Measurements from ENCODE around the gene EPB41L4A.

Gene EPB41L4A

DNA sequence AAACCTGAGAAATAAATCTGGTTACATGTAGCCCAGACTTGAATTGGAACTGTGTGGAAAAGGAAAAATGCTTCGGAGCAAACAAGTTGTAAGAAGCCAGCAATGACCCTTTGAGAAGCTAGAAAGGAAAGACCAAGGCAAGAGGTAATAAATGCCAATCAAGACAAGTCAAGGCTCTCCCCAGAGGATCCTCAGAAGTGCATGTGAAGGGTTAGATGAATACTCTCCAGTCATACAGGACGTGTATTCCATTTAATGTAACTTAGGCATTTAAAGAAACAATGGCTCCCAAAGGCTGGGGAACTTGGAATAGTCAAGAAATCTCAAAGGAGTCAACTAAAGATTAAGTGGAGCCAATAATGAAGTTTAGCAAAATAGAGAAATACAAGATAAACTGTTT, 36.2 kb downstream of the EPB41L4A start:
- Histone ChIP-seq H3K4me3 (ENCODE audit: low read depth, low read length) (no peak overlapping the region), H3K27ac (ENCODE audit: extremely low read depth, low read depth, low read length) (no peak overlapping the region), H3K36me3 (ENCODE audit: control insufficient read depth in 2 of 2, insufficient read depth in 1 of 2, low read length in 2 of 2) (no peaks in the 10 kb centered on the region), H3K4me1 (ENCODE audit: control insufficient read depth, insufficient read depth, low read length) (peaks cover 4% of the 10 kb centered on the region), H3K9me3 (ENCODE audit: control insufficient read depth, insufficient read depth, low read depth, low read length) (no peaks in the 10 kb centered on the region)
- ChIA-PET CTCF (interaction anchor here (0.6 to 1.3 kb wide), 3 partner anchors 11 to 544 kb away, joined by 3 read pairs; no protein-coding TSS in a partner anchor), POLR2A (no interaction called here)
- TF ChIP-seq SP3 (tag by site-specific recombination; IDR thresholded peaks at IDR 0.05), result no peak
- no peak for TF ChIP-seq ZNF639 (tag by site-specific recombination; IDR thresholded peaks at IDR 0.05)
- TF ChIP-seq SCRT1 (tag by site-specific recombination; IDR thresholded peaks at IDR 0.05; ENCODE audit: borderline replicate concordance), result no peak
- TF ChIP-seq ZNF670 (tag by site-specific recombination; IDR thresholded peaks at IDR 0.05; ENCODE audit: low read depth), result no peak
- no peak for TF ChIP-seq ZFP69B (tag by site-specific recombination; IDR thresholded peaks at IDR 0.05)
- no peak for TF ChIP-seq HOXC10 (CRISPR knock-in tag; IDR thresholded peaks at IDR 0.05)
- no peak for TF ChIP-seq ZNF121 (tag by site-specific recombination; IDR thresholded peaks at IDR 0.05)
- TF ChIP-seq ZBTB8A (tag by site-specific recombination; IDR thresholded peaks at IDR 0.05), result no peak
- TF ChIP-seq, protein P1, sequence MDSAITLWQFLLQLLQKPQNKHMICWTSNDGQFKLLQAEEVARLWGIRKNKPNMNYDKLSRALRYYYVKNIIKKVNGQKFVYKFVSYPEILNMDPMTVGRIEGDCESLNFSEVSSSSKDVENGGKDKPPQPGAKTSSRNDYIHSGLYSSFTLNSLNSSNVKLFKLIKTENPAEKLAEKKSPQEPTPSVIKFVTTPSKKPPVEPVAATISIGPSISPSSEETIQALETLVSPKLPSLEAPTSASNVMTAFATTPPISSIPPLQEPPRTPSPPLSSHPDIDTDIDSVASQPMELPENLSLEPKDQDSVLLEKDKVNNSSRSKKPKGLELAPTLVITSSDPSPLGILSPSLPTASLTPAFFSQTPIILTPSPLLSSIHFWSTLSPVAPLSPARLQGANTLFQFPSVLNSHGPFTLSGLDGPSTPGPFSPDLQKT (IDR thresholded peaks at IDR 0.05; ENCODE audit: borderline replicate concordance, low read depth, low read length), result no peak
- TF ChIP-seq ZNF202 (tag by site-specific recombination; IDR thresholded peaks at IDR 0.05; ENCODE audit: borderline replicate concordance), result no peak
- TF ChIP-seq ZEB2 (tag by site-specific recombination; IDR thresholded peaks at IDR 0.05), result no peak
- TF ChIP-seq ZNF366 (tag by site-specific recombination; conservative IDR thresholded peaks at IDR 0.05), result no peak
- no peak for TF ChIP-seq ZNF354C (tag by site-specific recombination; IDR thresholded peaks at IDR 0.05; ENCODE audit: borderline replicate concordance, low read depth)
- TF ChIP-seq RBAK (tag by site-specific recombination; IDR thresholded peaks at IDR 0.05), result no peak
- no peak for TF ChIP-seq ZNF548 (tag by site-specific recombination; IDR thresholded peaks at IDR 0.05)
- TF ChIP-seq, protein P2, sequence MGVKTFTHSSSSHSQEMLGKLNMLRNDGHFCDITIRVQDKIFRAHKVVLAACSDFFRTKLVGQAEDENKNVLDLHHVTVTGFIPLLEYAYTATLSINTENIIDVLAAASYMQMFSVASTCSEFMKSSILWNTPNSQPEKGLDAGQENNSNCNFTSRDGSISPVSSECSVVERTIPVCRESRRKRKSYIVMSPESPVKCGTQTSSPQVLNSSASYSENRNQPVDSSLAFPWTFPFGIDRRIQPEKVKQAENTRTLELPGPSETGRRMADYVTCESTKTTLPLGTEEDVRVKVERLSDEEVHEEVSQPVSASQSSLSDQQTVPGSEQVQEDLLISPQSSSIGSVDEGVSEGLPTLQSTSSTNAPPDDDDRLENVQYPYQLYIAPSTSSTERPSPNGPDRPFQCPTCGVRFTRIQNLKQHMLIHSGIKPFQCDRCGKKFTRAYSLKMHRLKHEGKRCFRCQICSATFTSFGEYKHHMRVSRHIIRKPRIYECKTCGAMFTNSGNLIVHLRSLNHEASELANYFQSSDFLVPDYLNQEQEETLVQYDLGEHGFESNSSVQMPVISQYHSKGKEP (tag by site-specific recombination; IDR thresholded peaks at IDR 0.05), result no peak
- TF ChIP-seq ZNF701 (tag by site-specific recombination; IDR thresholded peaks at IDR 0.05), result no peak
- no peak for TF ChIP-seq PRDM1 (tag by site-specific recombination; IDR thresholded peaks at IDR 0.05)
- no peak for TF ChIP-seq ZNF707 (tag by site-specific recombination; IDR thresholded peaks at IDR 0.05)
- TF ChIP-seq ZBTB11 (tag by site-specific recombination; conservative IDR thresholded peaks at IDR 0.05; ENCODE audit: low read depth), result no peak

Measured in HEK293 (cell line).